ENCODE results near the gene ACVR1. TPM values are rescaled to one million over a fixed set of nuclear protein-coding genes. Genes with fewer than 3 reads are reported as not detected.

ACVR1 gene
- total RNA-seq, 1 donor from 2014 or later = 17.1 TPM

- DNase-seq (ENCODE audit: low read depth) = no peak
- no peak for FAIRE-seq
- no peak for TF ChIP-seq CTCF (IDR thresholded peaks at IDR 0.05; ENCODE audit: insufficient read depth, low read length, severe bottlenecking)
- Histone ChIP-seq H3K36me3 (ENCODE audit: control insufficient read depth, insufficient read depth, low read length) (peaks cover 10% of the 10 kb centered on the region), H3K27me3 (ENCODE audit: control insufficient read depth, insufficient read depth, low read length) (no peaks in the 10 kb centered on the region), H3K4me3 (ENCODE audit: low read depth, low read length) (no peak overlapping the region)
Observed at GRCh38 chr2:157746234-157746950, 129.7 kb downstream of the ACVR1 start.

- peaks cover 4% of the 10 kb centered on the region for H3K36me3 ChIP-seq (ENCODE audit: control insufficient read depth, insufficient read depth, low read length)
- H3K27me3 ChIP-seq (ENCODE audit: control insufficient read depth, insufficient read depth, low read length) = no peaks in the 10 kb centered on the region
- no peak overlapping the region for H3K4me3 ChIP-seq (ENCODE audit: low read depth, low read length)
- TF ChIP-seq CTCF (IDR thresholded peaks at IDR 0.05; ENCODE audit: insufficient read depth, low read length, severe bottlenecking) = no peak
- FAIRE-seq (no peak), DNase-seq (ENCODE audit: low read depth) (no peak)
Observed at GRCh38 chr2:157744571-157745076, 131.5 kb downstream of the ACVR1 start.

GRCh38 chr2:157743051-157743450 is 133.1 kb downstream of the ACVR1 start:
- peaks cover 3% of the 10 kb centered on the region for H3K36me3 ChIP-seq (ENCODE audit: control insufficient read depth, insufficient read depth, low read length)
- FAIRE-seq (no peak), DNase-seq (ENCODE audit: low read depth) (no peak)
- no peaks in the 10 kb centered on the region for H3K27me3 ChIP-seq (ENCODE audit: control insufficient read depth, insufficient read depth, low read length)
- no peak overlapping the region for H3K4me3 ChIP-seq (ENCODE audit: low read depth, low read length)
- TF ChIP-seq CTCF (IDR thresholded peaks at IDR 0.05; ENCODE audit: insufficient read depth, low read length, severe bottlenecking) = no peak

GRCh38 chr2:157741819-157742484 is 134.2 kb downstream of the ACVR1 start:
- no peak overlapping the region for H3K4me3 ChIP-seq (ENCODE audit: low read depth, low read length)
- peaks cover 6% of the 10 kb centered on the region for H3K36me3 ChIP-seq (ENCODE audit: control insufficient read depth, insufficient read depth, low read length)
- no peak for FAIRE-seq
- H3K27me3 ChIP-seq (ENCODE audit: control insufficient read depth, insufficient read depth, low read length) = no peaks in the 10 kb centered on the region
- DNase-seq (ENCODE audit: low read depth) = no peak
- TF ChIP-seq CTCF (IDR thresholded peaks at IDR 0.05; ENCODE audit: insufficient read depth, low read length, severe bottlenecking) = no peak

- DNase-seq (ENCODE audit: low read depth) (no peak), FAIRE-seq (no peak)
- peaks cover 6% of the 10 kb centered on the region for H3K36me3 ChIP-seq (ENCODE audit: control insufficient read depth, insufficient read depth, low read length)
- TF ChIP-seq CTCF (IDR thresholded peaks at IDR 0.05; ENCODE audit: insufficient read depth, low read length, severe bottlenecking) = no peak
- H3K4me3 ChIP-seq (ENCODE audit: low read depth, low read length) = no peak overlapping the region
- H3K27me3 ChIP-seq (ENCODE audit: control insufficient read depth, insufficient read depth, low read length) = no peaks in the 10 kb centered on the region
Observed at GRCh38 chr2:157737656-157738055, 138.5 kb downstream of the ACVR1 start.
